Activated CD8-positive, alpha-beta memory T cell treated with anti-CD3 and anti-CD28 coated beads, Interleukin-2, amount 50 U/mL, for 48 hours (primary cell): ENCODE results near the gene SPRR4.
"Not testable (repeated sequence)": the region's sequence is repeated elsewhere in the genome, so short reads cannot be mapped to it uniquely, and the experiment has no call there.

Experiments
- DNase-seq: peaks from one replicate; pipeline ENCODE4 v3.0.0-alpha.2; 2020

SPRR4 gene

DNA sequence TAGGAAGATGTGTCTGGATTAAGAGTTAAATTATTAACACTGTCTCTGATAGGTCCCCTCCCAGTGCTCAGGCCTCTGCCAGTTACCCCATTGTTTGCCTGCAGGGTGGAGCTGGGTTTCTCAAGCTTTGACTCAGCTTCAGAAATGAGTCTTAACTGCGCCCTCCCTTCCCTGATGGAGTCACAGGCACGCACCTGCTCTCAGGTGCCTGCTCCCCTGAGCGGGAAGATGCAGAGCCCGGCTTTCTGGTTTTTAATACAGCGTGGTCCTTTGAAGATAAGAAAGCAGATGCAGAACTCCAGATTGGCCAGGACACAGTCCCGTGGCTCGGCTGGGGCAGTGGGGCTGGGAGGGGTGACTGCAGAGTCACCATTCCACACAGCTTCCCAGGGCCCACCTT, 3.2 kb upstream of the SPRR4 start:
- DNase-seq = no peak

DNA sequence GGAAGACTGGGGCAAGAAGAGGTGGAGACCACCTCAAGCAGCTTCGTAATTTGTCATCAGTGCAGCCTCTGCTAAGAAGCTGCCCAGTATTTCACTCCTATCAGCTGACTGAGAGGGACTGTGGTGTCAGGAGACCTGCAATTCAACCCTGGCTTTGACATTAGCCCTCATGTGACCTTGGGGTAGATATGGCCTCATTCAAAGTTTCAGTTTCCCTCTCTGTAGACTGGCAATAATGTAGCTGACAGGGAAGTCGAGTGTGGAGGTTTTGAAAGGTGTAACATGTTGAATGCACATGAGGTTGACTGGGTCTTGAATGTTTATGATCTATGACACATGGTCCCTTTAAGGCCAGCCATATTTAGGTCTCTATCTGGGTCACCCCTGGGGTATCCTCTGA, 2.2 kb upstream of the SPRR4 start:
- DNase-seq = no peak

DNA sequence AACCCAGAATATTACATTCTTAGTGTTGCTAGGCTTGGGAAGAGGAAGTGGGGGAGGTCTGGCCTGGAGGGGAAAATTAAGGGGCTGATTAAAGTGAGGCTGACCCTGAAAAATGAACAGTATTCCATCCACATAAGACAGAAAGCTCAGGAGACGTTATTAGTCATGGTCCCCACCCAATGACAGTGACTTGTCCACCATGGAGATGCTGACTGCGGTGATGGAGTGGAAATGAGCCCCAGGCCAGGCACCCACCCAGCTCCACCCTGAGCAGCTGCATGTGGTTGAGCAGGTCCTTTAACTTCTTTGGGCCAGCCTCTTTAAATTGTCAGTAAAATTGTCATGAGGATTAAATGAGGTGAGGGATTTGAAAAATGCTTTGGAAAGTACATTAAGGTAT, 1.4 kb upstream of the SPRR4 start:
- no peak for DNase-seq

DNA sequence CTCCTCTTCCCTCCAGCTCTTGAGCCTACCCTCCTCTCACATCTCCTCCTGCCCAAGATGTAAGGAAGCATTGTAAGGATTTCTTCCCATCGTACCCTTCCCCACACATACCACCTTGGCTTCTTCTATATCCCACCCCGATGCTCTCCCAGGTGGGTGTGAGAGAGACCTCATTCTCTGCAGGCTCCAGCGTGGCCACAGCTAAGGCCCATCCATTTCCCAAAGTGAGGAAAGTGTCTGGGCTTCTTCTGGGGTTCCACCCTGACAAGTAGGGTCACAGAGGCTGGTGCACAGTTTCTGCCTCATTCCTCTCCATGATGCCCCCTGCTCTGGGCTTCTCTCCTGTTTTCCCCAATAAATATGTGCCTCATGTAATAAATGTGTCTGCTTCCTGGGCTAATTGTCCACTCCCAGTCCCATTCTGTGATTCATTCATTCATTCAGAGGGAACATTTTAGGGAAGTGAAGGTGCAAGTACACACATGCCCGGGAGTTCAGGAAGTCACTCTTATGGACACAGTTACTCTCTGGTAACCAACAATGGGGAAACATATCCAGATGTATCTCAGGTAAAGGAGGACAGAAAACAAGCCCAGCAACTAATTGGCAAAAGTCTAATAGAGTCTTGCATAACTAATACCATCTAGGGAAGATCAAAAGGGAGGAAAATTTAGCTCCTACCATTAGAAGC, 1.9 kb downstream of the SPRR4 start:
- no peak for DNase-seq

DNA sequence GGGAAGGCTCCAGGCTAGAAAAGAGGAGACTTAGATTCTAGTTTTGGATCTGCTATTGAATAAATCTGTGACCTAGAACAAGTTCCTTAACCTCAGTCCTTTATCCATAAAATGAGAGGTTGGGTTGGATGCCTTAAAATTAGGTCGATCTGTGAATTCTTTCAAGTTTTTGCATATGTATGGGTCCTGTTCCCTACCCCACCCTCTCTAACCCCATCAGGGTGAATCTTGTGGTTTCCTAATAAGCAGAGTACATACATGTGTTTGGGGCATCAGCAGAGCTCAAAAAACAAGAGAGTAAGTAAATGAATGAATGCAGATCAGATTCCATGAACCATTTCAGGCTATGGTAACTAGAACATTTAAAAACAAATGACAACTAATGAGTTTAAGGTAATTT, 6.2 kb downstream of the SPRR4 start:
- DNase-seq = no peak

DNA sequence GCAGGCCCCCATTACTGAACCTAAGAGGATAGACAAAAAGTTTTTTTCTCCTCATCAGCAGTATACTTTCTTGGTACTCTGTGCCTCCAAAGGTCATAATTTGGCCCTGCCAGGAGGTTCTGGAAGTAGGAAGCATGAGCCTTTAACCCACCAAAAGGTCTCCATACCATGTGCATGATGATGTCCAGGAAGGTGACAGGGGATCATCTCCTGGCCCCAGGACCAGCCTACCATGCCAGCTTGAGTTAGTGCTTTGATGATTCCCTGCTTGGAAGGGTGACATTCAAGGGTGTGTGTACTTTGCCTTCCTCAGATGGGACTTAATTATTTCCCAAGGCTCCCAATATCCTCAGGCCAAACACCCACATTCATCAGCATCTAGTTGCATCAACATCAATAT, 7.2 kb downstream of the SPRR4 start:
- DNase-seq = no peak

DNA sequence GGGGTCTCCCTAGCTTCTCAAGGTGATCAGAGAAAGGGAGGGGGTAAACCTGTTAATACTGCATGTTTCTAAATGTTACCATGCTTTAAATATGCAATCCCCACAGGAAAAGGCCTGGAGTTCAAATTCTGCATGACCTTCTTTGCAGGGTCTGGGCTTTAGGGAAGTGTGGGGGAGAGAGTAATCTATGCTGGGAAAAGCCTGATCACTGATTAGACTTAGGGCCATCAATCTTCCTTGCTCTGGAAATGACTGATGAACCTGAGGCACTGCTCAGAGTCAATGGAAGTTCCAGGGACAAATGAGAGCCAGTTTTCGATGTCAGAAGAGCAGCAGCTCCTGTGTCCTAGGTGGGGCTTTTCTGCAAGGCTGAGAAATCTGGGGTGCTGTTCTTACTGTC, 10.2 kb downstream of the SPRR4 start:
- no peak for DNase-seq

- no peak for DNase-seq
These were observed 10.9 kb downstream of the SPRR4 start for GRCh38 chr1:152981146-152981871.

GRCh38 chr1:152982076-152982475, 11.6 kb downstream of the SPRR4 start:
- DNase-seq = no peak

DNA sequence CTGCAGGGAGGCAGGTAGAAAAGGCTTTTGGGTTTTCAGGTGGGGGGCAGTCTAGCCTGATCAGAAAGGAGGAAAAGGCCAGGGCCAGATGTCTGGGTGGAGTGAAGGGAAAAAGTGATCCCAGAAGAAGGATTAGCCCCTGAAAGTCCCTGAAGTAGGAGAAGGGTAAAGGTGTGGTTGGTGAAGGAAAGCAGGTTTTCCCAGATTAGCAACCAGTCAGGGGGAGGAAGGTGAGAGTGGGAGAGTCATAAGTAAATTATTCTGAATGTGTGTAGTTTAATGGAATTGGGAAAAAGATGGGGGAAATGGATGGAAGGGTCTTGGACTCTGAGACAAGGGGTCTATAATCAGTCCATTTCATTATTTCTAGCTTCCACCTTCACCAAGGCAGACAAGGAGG, 12.8 kb downstream of the SPRR4 start:
- no peak for DNase-seq

DNA sequence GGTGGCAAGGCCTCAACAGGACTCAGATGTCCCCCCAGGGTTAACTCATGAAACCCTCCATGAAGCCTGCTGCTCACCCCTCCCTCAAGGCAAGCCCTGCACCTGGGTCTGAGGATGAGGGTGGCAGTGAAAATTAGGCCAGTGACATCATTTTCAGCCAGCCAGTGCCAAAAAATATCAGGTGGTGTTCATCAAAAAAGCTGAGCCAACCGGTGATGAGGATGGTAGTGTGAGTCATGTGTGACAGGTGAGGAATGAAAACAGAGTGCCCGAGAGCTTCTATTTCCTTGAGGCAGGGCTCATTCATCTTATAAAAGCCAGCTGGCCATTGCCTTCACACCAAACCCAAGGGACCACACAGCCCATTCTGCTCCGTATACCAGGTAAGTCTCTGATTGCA, 13.3 kb downstream of the SPRR4 start, which contains the start of gene SPRR1A:
TSS of gene SPRR1A (plus strand) at position 339 of the 400 bp plus-strand sequence. CDS start 1,150 bp downstream, outside the sequence.
- no peak for DNase-seq

GRCh38 chr1:152986578-152986977, 16.1 kb downstream of the SPRR4 start:
- DNase-seq = no peak

DNA sequence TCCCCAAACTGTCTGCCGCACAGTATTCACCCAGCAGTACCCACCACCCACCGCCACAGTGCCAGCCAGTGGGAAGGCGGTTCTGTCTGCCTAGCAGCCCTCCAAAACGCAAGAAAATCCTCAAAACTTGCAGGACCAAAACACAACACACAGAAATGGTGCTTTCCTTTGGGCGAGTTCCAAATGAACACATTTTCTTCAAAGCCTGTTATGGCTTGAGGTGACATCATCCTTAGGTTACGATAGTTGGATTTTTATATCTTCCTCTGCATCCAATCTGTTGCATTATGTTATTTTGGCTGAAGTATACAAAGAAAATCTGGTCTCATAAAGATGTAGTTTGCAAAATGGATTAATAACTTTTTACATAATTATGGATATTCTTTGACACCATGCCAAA, 22.7 kb downstream of the SPRR4 start:
- no peak for DNase-seq

DNA sequence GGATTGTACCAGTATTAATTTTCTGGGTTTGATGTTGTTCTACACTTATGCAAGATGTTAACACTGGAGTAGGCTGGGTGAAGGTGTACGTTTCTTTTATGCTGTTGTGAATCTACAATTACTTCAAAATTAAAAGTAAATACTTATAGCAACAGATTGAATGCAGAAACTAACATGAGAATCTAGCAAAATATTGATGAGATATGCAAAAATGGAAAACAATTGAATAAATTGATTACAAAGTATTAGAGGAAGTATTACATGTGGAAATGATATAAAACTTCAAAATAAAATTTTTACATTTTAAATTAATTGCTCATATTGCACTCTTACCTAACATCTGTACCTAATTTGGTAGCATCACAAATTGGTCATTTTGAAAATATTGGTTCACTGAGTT, 25.4 kb downstream of the SPRR4 start:
- no peak for DNase-seq

GRCh38 chr1:152996633-152997400, 26.4 kb downstream of the SPRR4 start:
- no peak for DNase-seq

DNA sequence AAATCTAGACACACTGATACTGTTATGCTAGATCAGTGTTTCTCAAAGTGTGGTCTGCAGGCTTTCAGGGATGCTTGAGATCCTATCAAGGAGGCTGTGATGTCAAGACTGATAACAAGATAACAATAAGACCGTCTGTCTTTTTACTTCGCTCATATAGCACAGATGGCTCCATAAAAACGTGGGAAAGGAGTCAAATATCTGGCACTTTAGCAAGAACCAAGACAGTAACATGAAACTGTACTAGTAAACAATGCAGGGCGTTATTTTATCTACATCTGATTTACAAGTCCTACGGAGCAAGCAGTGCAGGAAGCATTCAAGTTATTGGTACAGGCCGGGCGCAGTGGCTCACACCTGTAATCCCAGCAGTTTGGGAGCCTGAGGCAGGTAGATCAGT, 27.5 kb downstream of the SPRR4 start:
- DNase-seq = no peak

- DNase-seq = no peak
These were observed 28.0 kb downstream of the SPRR4 start for GRCh38 chr1:152998476-152998875.

DNA sequence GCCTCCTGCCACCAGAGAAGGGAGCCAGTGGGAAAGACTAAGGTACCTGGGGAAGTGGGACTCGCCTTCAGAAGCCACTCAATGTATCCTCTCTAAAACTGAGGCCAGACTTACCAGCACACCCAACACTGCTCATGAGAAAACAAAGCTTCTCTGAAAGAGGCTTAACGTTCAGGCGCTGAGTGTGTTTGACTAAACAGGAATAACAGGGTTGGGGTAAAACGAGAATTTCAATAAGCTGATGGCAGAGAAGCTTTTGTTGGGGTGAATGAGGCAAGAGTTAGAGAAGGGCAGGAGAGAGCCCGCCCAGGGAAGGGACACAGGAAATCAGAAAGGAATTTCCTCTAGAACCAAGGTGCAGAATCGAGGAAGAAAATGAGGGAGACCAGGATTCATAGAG, 29.4 kb downstream of the SPRR4 start:
- no peak for DNase-seq

DNA sequence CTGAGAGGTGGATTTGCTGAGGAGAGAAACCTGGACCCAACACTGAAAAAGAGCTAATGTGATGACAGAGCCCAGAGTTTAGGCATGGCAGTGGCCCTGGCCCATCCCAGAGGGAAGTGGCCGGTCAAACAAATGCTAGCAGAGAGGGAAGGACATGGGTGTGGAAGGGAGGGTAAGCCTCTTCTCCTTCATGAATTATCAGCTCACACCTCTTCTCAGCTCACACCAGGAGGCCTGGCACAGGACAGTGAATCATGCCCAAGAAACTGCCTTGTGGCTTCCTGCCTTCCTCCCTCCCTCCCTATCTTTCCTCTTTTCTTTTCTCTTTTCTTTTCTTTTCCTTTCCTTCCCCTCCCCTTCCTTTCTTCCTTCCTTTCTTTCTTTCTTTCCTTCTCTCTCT, 29.8 kb downstream of the SPRR4 start:
- DNase-seq = no peak

GRCh38 chr1:153001382-153001781, 30.9 kb downstream of the SPRR4 start, which contains the start of gene SPRR3:
TSS of gene SPRR3 (plus strand) at chr1:153001749. CDS start at chr1:153003021, 1,272 bp downstream.
- DNase-seq = no peak

DNA sequence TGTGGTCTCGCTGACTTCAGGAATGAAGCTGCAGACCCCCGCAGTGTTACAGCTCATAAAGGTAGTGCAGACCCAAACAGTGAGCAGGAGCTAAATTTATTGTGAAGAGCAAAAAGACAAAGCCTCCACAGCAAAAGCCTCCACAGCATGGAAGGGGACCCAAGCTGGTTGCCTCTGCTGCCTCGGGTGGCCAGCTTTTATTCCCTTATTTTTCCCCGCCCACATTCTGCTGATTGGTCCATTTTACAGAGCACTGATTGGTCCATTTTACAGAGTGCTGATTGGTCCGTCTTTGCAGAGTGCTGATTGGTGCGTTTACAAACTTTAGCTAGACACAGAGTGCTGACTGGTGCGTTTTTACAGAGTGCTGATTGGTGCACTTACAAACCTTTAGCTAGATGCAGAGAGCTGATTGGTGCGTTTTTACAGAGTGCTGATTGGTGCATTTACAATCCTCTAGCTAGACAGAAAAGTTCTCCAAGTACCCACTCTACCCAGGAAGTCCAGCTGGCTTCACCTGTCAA, 40.8 kb downstream of the SPRR4 start:
- DNase-seq = not testable (repeated sequence)

DNA sequence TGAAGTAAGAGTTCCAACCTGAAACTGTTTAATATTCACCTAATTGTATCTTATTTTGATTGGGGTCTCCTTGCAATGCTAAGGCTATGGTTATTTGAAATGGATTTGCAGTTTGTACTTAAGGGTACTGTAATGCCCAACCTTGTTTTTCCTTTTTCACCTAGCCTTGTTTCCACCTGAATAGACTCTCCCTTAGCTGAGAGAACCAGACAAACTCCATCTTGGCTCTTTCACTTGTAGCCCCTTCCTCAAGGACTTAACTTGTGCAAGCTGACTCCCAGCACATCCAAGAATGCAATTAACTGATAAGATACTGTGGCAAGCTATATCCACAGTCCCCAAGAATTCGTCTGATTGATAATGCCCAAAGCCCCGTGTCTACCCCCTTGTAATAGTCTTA, 51.4 kb downstream of the SPRR4 start:
- not testable (repeated sequence) for DNase-seq
